ENCODE results near the gene EQTN.

- TF ChIP-seq EZH2 (IDR thresholded peaks at IDR 0.05), result no peak
- no peak for TF ChIP-seq CTCF (IDR thresholded peaks at IDR 0.05)
- no peak for TF ChIP-seq EZH2phosphoT487 (IDR thresholded peaks at IDR 0.05)
Observed at GRCh38 chr9:27297050-27297449, at the start of gene EQTN.
